H1 (cell line): ENCODE results near the gene ASXL1.

Experiments used
- CBX8 ChIP-seq: fragments of 300-800, 300-1000 bp; sonication (generic); IDR thresholded peaks from 2 replicates; pipeline ENCODE4 v1.7.1; 2016; ENCODE audit warnings: low read depth, low read length, borderline replicate concordance
- EP300 ChIP-seq, 2 experiments: IDR thresholded peaks; 1 replicate in 1 of 2; 2 replicates in 1 of 2; pipeline ENCODE4 v1.6.1; 2011 to 2012; ENCODE audit warnings: low read depth in 2 of 2, low read length in 2 of 2, mild to moderate bottlenecking in 2 of 2, borderline replicate concordance in 1 of 2, inconsistent platforms in 1 of 2, moderate library complexity in 1 of 2
- EZH2 ChIP-seq: fragments of 200-600 bp; sonication (generic); IDR thresholded peaks from 2 replicates; pipeline ENCODE4 v1.7.1; 2012; ENCODE audit warnings: low read depth, mild to moderate bottlenecking, moderate library complexity, low read length, inconsistent platforms; ENCODE audit not compliant: severe bottlenecking
- GABPA ChIP-seq: IDR thresholded peaks from 2 replicates; pipeline ENCODE4 v1.6.1; 2011; ENCODE audit warnings: mild to moderate bottlenecking, low read length, moderate library complexity, borderline replicate concordance; ENCODE audit not compliant: insufficient read depth
- POLR2A ChIP-seq, 2 experiments: IDR thresholded peaks; 1 replicate in 1 of 2; 2 replicates in 1 of 2; pipeline ENCODE4 v1.6.1; 2011; ENCODE audit warnings: low read depth in 2 of 2, low read length in 2 of 2, mild to moderate bottlenecking in 2 of 2; ENCODE audit errors: control extremely low read depth in 1 of 2
- SIRT6 ChIP-seq: IDR thresholded peaks from one replicate; pipeline ENCODE4 v1.7.1; 2012; ENCODE audit warnings: low read length, inconsistent platforms
- SP1 ChIP-seq: IDR thresholded peaks from 2 replicates; pipeline ENCODE4 v1.6.1; 2011; ENCODE audit warnings: low read depth, low read length
- SUZ12 ChIP-seq: fragments of 200-600 bp; sonication (generic); IDR thresholded peaks from 2 replicates; pipeline ENCODE4 v1.6.1; 2012; ENCODE audit warnings: mild to moderate bottlenecking, inconsistent platforms, low read length, moderate library complexity, mixed read lengths
- TAF1 ChIP-seq: IDR thresholded peaks from 2 replicates; pipeline ENCODE4 v1.6.1; 2011; ENCODE audit warnings: mild to moderate bottlenecking, low read depth, low read length
- TF ChIP-seq, protein P1 (sequence below), 3 experiments: IDR thresholded peaks; 1 replicate in 2 of 3; 2 replicates in 1 of 3; pipeline versions ENCODE4 v1.5.1 to v1.6.1; 2011; ENCODE audit warnings: low read length in 3 of 3, mild to moderate bottlenecking in 3 of 3, inconsistent platforms in 2 of 3, low read depth in 1 of 3, moderate library complexity in 1 of 3; ENCODE audit not compliant: insufficient read depth in 1 of 3; ENCODE audit errors: control extremely low read depth in 1 of 3

DNA sequence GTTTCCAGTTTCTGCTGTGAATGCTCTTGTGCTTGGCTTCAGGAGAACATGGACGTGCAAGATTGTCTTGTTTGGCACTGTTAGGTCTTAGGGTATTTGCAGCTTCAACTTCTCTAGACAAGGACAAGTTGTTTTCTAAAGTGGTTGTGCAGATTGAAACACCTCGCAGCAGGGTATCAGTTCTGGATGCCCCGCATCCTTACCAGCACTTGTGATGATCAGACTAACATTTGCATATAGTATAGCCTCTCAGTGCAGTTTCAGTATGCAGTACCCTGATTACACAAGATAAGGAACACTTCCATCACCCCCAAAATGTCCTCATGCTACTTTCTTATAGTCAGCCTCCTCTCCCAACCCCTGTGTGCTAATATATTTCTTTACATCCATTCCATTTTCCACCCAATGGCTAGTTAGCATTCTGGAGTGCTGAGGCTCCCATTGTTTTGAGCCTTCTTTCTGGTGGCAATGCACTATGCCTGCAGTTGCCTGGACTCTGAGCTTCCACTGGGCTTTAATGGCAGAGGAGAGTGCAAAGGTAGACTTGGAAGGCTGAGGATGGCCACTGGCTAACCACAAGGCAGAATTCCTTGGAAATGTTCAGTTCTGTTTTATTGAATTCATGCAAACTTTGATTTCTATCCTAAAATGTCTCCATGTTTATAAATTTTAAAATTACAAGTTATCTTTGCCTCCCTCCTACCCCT is 45.3 kb upstream of the ASXL1 start:
- TF ChIP-seq, protein P1, sequence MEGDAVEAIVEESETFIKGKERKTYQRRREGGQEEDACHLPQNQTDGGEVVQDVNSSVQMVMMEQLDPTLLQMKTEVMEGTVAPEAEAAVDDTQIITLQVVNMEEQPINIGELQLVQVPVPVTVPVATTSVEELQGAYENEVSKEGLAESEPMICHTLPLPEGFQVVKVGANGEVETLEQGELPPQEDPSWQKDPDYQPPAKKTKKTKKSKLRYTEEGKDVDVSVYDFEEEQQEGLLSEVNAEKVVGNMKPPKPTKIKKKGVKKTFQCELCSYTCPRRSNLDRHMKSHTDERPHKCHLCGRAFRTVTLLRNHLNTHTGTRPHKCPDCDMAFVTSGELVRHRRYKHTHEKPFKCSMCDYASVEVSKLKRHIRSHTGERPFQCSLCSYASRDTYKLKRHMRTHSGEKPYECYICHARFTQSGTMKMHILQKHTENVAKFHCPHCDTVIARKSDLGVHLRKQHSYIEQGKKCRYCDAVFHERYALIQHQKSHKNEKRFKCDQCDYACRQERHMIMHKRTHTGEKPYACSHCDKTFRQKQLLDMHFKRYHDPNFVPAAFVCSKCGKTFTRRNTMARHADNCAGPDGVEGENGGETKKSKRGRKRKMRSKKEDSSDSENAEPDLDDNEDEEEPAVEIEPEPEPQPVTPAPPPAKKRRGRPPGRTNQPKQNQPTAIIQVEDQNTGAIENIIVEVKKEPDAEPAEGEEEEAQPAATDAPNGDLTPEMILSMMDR (IDR thresholded peaks at IDR 0.05; ENCODE audit: control extremely low read depth in 1 of 3, insufficient read depth in 1 of 3, low read depth in 1 of 3, low read length in 3 of 3) = no peak
- TF ChIP-seq POLR2A (IDR thresholded peaks at IDR 0.05; ENCODE audit: control extremely low read depth in 1 of 2, low read depth in 2 of 2, low read length in 2 of 2) (no peak), CBX8 (no peak), EP300 (IDR thresholded peaks at IDR 0.05; ENCODE audit: borderline replicate concordance in 1 of 2, low read depth in 2 of 2, low read length in 2 of 2) (no peak), SUZ12 (no peak), EZH2 (no peak), SIRT6 (no peak), SP1 (no peak), GABPA (no peak), TAF1 (no peak)
